Measurements from ENCODE around the gene HOOK2. TPM values are rescaled to one million over a fixed set of nuclear protein-coding genes. Genes with fewer than 3 reads are reported as not detected.
A peak's percentile ranks its signal among the peaks of the same experiment; 100 is the strongest.

Gene HOOK2
- total and polyA plus RNA-seq, 2 of the 13 experiments (the other 11 are each of a cell fraction or from before 2014, with no cell fraction given), result 9.2 to 12.9 TPM

- TF ChIP-seq, protein P1, sequence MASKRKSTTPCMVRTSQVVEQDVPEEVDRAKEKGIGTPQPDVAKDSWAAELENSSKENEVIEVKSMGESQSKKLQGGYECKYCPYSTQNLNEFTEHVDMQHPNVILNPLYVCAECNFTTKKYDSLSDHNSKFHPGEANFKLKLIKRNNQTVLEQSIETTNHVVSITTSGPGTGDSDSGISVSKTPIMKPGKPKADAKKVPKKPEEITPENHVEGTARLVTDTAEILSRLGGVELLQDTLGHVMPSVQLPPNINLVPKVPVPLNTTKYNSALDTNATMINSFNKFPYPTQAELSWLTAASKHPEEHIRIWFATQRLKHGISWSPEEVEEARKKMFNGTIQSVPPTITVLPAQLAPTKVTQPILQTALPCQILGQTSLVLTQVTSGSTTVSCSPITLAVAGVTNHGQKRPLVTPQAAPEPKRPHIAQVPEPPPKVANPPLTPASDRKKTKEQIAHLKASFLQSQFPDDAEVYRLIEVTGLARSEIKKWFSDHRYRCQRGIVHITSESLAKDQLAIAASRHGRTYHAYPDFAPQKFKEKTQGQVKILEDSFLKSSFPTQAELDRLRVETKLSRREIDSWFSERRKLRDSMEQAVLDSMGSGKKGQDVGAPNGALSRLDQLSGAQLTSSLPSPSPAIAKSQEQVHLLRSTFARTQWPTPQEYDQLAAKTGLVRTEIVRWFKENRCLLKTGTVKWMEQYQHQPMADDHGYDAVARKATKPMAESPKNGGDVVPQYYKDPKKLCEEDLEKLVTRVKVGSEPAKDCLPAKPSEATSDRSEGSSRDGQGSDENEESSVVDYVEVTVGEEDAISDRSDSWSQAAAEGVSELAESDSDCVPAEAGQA (IDR thresholded peaks at IDR 0.05; ENCODE audit: low read depth), result 0 out of 2 replicates have a peak, but pooled peaks have one; percentile 65
- TF ChIP-seq, protein P1 (CRISPR knock-in tag; IDR thresholded peaks at IDR 0.05; ENCODE audit: borderline replicate concordance), result no peak
- no peak for TF ChIP-seq ZFYVE20 (CRISPR knock-in tag; IDR thresholded peaks at IDR 0.05; ENCODE audit: borderline replicate concordance, low read depth)
- 0 out of 2 replicates have a peak, but pooled peaks have one; percentile 41 for TF ChIP-seq NFKB2 (CRISPR knock-in tag; IDR thresholded peaks at IDR 0.05; ENCODE audit: borderline replicate concordance)
- TF ChIP-seq RAD51 (IDR thresholded peaks at IDR 0.05; ENCODE audit: borderline replicate concordance), result peak; percentile 99
- TF ChIP-seq CAMTA2 (CRISPR knock-in tag; IDR thresholded peaks at IDR 0.05; ENCODE audit: borderline replicate concordance), result no peak
- TF ChIP-seq ZNF543 (CRISPR knock-in tag; IDR thresholded peaks at IDR 0.05), result no peak; the same call in 1 of the 2 replicates
- peak; percentile 40; the same call in 1 of the 2 replicates for TF ChIP-seq TFAP4 (IDR thresholded peaks at IDR 0.05; ENCODE audit: borderline replicate concordance, low read depth)
- TF ChIP-seq ZNF614 (CRISPR knock-in tag; IDR thresholded peaks at IDR 0.05; ENCODE audit: borderline replicate concordance), result peak; percentile 32; the same call in 1 of the 2 replicates
- TF ChIP-seq, protein P2, sequence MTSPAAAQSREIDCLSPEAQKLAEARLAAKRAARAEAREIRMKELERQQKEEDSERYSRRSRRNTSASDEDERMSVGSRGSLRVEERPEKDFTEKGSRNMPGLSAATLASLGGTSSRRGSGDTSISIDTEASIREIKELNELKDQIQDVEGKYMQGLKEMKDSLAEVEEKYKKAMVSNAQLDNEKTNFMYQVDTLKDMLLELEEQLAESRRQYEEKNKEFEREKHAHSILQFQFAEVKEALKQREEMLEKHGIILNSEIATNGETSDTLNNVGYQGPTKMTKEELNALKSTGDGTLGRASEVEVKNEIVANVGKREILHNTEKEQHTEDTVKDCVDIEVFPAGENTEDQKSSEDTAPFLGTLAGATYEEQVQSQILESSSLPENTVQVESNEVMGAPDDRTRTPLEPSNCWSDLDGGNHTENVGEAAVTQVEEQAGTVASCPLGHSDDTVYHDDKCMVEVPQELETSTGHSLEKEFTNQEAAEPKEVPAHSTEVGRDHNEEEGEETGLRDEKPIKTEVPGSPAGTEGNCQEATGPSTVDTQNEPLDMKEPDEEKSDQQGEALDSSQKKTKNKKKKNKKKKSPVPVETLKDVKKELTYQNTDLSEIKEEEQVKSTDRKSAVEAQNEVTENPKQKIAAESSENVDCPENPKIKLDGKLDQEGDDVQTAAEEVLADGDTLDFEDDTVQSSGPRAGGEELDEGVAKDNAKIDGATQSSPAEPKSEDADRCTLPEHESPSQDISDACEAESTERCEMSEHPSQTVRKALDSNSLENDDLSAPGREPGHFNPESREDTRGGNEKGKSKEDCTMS (CRISPR knock-in tag; conservative IDR thresholded peaks at IDR 0.05), result no peak
- no peak for TF ChIP-seq ZNF7 (CRISPR knock-in tag; IDR thresholded peaks at IDR 0.05)
- no peak for TF ChIP-seq HDAC6 (IDR thresholded peaks at IDR 0.05; ENCODE audit: low read depth, low read length)
- TF ChIP-seq, protein P3, sequence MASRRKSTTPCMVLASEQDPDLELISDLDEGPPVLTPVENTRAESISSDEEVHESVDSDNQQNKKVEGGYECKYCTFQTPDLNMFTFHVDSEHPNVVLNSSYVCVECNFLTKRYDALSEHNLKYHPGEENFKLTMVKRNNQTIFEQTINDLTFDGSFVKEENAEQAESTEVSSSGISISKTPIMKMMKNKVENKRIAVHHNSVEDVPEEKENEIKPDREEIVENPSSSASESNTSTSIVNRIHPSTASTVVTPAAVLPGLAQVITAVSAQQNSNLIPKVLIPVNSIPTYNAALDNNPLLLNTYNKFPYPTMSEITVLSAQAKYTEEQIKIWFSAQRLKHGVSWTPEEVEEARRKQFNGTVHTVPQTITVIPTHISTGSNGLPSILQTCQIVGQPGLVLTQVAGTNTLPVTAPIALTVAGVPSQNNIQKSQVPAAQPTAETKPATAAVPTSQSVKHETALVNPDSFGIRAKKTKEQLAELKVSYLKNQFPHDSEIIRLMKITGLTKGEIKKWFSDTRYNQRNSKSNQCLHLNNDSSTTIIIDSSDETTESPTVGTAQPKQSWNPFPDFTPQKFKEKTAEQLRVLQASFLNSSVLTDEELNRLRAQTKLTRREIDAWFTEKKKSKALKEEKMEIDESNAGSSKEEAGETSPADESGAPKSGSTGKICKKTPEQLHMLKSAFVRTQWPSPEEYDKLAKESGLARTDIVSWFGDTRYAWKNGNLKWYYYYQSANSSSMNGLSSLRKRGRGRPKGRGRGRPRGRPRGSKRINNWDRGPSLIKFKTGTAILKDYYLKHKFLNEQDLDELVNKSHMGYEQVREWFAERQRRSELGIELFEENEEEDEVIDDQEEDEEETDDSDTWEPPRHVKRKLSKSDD (CRISPR knock-in tag; IDR thresholded peaks at IDR 0.05; ENCODE audit: low read depth), result no peak
- peak; percentile 50; the same call in 1 of the 2 replicates for TF ChIP-seq KDM5A (IDR thresholded peaks at IDR 0.05; ENCODE audit: borderline replicate concordance, low read length)
- TF ChIP-seq YEATS4 (CRISPR knock-in tag; IDR thresholded peaks at IDR 0.05; ENCODE audit: borderline replicate concordance), result peak; percentile 22; the same call in 1 of the 2 replicates
- TF ChIP-seq MAFF (IDR thresholded peaks at IDR 0.05; ENCODE audit: low read depth, low read length), result peak; percentile 46; the same call in 1 of the 2 replicates
These were observed 52.6 kb downstream of the HOOK2 start (continued) for GRCh38 chr19:12722566-12723380.

All from HepG2 (cell line).